Mesodermal cell (in vitro differentiated cells): Measurements from ENCODE around the gene DCAF10. TPM values are rescaled to one million over a fixed set of nuclear protein-coding genes. Genes with fewer than 3 reads are reported as not detected.
"Not testable (repeated sequence)": the region's sequence is repeated elsewhere in the genome, so short reads cannot be mapped to it uniquely, and the experiment has no call there.

Experiments
- H3K27ac ChIP-seq: 2 replicates; pipeline ENCODE4 v1.7.0; 2013; ENCODE audit warnings: mild to moderate bottlenecking, low read depth, low read length, moderate library complexity; ENCODE audit not compliant: severe bottlenecking
- H3K36me3 ChIP-seq: 2 replicates; pipeline ENCODE4 v1.7.1; 2013; ENCODE audit warnings: mild to moderate bottlenecking, low read length, moderate library complexity; ENCODE audit not compliant: control insufficient read depth, insufficient read depth
- H3K4me1 ChIP-seq: one replicate; pipeline ENCODE4 v1.7.1; 2013; ENCODE audit warnings: mild to moderate bottlenecking, low read length; ENCODE audit not compliant: insufficient read depth, control insufficient read depth, poor library complexity, severe bottlenecking
- H3K4me3 ChIP-seq: 2 replicates; pipeline ENCODE4 v1.7.0; 2013; ENCODE audit warnings: low read length, control low read depth, mild to moderate bottlenecking; ENCODE audit not compliant: insufficient read depth, poor library complexity, severe bottlenecking; ENCODE audit errors: extremely low read depth
- H3K9me3 ChIP-seq: 2 replicates; pipeline ENCODE4 v1.7.1; 2013; ENCODE audit warnings: mild to moderate bottlenecking, low read length, moderate library complexity; ENCODE audit not compliant: control insufficient read depth
- WGBS, 2 experiments: methylation state at CpG; one replicate each; pipeline ENCODE4 v1.1.5; 2013; ENCODE audit warnings: missing lambda C conversion rate in 2 of 2; ENCODE audit not compliant: insufficient coverage in 2 of 2; 5-methylcytosine and 5-hydroxymethylcytosine counted together
- polyA plus RNA-seq, 2 experiments: library from polyadenylated mRNA; stranded (reverse); fragments of 50-300 nt; gene quantifications; one replicate each; pipeline ENCODE4 v1.2.3, GENCODE V29; 2013

Gene DCAF10, protein sequence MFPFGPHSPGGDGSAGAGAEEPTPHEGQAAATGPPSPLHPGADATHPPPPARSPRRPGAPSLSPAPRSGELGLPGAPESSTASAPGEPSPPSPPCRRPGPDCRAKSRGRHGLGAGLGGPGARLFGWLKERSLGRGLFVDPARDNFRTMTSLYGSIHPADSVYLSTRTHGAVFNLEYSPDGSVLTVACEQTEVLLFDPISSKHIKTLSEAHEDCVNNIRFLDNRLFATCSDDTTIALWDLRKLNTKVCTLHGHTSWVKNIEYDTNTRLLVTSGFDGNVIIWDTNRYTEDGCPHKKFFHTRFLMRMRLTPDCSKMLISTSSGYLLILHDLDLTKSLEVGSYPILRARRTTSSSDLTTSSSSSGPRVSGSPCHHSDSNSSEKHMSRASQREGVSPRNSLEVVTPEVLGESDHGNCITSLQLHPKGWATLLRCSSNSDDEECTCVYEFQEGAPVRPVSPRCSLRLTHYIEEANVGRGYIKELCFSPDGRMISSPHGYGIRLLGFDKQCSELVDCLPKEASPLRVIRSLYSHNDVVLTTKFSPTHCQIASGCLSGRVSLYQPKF
- polyA plus RNA-seq (2013, experiment 1 of 2), result 31.5 TPM
- 24.5 TPM for polyA plus RNA-seq (2013, experiment 2 of 2)

DNA sequence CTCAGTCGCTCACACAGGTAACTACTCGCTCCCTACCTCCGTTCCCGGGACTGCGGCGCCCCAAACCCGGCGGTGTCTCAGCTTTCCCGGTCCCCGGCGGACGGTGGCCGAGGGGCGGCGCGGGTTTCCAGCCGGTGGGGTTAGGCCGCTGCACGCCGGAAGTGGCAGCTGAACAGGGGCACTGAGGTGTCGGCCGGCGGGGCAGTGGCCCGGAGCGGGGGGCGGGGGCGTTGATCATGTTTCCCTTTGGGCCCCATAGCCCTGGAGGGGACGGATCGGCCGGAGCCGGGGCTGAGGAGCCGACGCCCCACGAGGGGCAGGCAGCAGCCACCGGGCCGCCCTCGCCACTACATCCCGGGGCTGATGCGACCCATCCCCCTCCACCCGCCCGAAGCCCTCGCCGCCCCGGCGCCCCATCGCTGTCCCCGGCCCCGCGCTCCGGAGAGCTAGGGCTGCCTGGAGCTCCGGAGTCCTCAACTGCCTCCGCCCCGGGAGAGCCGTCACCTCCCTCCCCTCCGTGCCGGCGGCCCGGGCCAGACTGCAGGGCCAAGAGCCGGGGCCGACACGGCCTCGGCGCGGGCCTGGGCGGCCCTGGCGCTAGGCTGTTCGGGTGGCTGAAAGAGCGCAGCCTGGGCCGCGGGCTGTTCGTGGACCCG, at the start of gene DCAF10:
DCAF10 (plus strand) TSS at position 167 of the 656 bp plus-strand sequence; CDS start at position 237, 70 bp downstream.
- H3K9me3 ChIP-seq, result no peaks in the 10 kb centered on the region
- WGBS, 2 experiments, result 0% methylated on average over 41 to 53 of the region's 72 CpGs
- peak within 1 kb of the TSS; percentile 73 for H3K27ac ChIP-seq
- H3K36me3 ChIP-seq, result peaks cover 9% of the 10 kb centered on the region
- peak within 1 kb of the TSS; percentile 90 for H3K4me3 ChIP-seq
- H3K4me1 ChIP-seq, result peaks cover 4% of the 10 kb centered on the region

DNA sequence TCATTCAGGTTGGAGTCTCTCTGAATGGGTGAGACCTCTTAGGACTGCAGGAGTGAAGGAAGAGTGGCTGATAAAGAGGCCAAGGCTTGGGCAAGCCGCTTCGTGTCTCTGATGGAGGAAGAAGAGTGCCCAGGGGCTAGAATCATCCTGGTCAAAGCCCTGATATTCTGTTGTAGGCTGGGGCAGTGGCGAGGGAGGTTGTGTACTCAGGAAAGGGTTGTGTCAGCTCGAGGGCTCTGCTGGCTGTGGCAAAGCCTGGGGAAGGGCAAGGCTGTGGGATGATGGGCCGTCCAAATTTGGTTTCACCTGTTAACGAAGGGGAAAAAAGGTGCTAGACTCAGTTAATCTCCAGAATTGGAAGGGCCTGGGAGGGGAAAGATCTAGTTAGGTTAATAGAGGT, 49.4 kb upstream of the DCAF10 start:
- no peaks in the 10 kb centered on the region for H3K36me3 ChIP-seq
- peaks cover 20% of the 10 kb centered on the region for H3K4me1 ChIP-seq
- H3K9me3 ChIP-seq, result peaks cover 4% of the 10 kb centered on the region
- H3K4me3 ChIP-seq, result no peak overlapping the region
- no peak overlapping the region for H3K27ac ChIP-seq
- 95 to 96% methylated on average over 4 to 6 of the region's 6 CpGs for WGBS, 2 experiments

DNA sequence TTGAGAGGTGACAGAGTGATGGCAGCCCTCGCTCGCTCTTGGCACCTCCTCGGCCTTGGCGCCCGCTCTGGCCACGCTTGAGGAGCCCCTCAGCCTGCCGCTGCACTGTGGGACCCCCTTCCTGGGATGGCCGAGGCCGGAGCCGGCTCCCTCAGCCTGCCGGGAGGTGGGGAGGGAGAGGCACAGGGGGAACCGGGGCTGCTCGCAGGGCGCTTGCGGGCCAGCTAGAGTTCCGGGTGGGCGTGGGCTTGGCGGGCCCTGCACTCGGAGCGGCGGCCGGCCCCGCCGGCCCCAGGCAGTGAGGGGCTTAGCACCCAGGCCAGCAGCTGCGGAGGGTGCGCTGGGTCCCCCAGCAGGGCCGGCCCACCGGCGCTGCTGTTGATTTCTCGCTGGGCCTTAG, 48.9 kb upstream of the DCAF10 start:
- not testable (repeated sequence) for H3K9me3 ChIP-seq, H3K27ac ChIP-seq, H3K4me3 ChIP-seq, H3K36me3 ChIP-seq
- peaks cover 15% of the 10 kb centered on the region for H3K4me1 ChIP-seq
- WGBS, 2 experiments, result 88 to 91% methylated on average over 18 of the region's 30 CpGs

DNA sequence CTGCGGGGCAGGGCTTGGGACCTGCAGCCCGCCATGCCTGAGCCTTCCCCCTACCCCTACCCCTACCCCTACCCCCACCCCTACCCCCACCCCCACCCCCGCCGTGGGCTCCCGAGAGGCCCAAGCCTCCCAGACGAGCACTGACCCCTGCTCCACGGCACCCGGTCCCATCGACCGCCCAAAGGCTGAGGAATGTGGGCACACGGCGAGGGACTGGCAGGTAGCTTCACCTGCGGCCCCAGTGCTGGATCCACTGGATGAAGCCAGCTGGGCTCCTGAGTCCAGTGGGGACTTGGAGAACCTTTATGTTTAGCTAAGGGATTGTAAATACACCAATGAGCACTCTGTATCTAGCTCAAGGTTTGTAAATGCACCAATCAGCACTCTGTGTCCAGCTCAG, 48.5 kb upstream of the DCAF10 start:
- not testable (repeated sequence) for H3K4me3 ChIP-seq, H3K9me3 ChIP-seq, H3K27ac ChIP-seq, H3K36me3 ChIP-seq
- WGBS, 2 experiments, result 89% methylated on average over 7 of the region's 13 CpGs; no CpG with 5 or more reads in 1 of the 2 experiments
- peaks cover 11% of the 10 kb centered on the region for H3K4me1 ChIP-seq

DNA sequence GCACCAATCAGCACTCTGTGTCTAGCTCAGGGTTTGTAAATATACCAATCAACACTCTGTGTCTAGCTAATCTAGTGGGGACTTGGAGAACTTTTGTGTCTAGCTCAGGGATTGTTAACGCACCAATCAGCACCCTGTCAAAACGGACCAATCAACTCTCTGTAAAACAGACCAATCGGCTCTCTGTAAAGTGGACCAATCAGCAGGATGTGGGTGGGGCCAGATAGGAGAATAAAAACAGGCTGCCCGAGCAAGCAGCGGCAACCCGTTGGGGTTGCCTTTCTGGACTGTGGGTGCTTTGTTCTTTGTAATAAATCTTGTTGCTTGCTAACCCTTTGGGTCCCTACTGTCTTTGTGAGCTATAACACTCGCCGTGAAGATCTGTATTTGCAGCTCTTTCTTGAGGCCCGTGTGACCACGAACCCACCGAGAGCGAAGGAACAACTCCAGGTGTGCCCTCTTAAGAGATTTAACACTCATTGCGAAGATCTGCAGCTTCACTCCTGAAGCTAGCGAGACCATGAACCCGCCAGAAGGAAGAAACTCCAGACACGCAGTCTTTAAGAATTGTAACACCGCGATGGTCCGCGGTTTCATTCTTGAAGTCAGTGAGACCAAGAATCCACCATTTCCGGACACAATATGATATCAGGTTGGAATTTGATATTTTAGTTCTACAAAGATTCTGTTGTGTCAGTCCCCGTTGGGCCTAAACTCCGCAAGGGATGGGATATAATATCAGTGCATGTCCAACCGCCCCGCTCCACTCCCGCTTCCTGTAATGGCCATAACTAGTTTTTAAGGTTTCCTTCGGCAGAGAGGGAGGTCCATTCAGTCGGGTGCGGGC, 47.7 kb upstream of the DCAF10 start:
- Histone ChIP-seq H3K9me3 (peaks cover 4% of the 10 kb centered on the region), H3K4me3 (peak overlapping the region; percentile 70), H3K4me1 (peaks cover 8% of the 10 kb centered on the region), H3K36me3 (no peaks in the 10 kb centered on the region), H3K27ac (no peak overlapping the region)
- WGBS, 2 experiments, result 90 to 94% methylated on average over 25 of the region's 29 CpGs

DNA sequence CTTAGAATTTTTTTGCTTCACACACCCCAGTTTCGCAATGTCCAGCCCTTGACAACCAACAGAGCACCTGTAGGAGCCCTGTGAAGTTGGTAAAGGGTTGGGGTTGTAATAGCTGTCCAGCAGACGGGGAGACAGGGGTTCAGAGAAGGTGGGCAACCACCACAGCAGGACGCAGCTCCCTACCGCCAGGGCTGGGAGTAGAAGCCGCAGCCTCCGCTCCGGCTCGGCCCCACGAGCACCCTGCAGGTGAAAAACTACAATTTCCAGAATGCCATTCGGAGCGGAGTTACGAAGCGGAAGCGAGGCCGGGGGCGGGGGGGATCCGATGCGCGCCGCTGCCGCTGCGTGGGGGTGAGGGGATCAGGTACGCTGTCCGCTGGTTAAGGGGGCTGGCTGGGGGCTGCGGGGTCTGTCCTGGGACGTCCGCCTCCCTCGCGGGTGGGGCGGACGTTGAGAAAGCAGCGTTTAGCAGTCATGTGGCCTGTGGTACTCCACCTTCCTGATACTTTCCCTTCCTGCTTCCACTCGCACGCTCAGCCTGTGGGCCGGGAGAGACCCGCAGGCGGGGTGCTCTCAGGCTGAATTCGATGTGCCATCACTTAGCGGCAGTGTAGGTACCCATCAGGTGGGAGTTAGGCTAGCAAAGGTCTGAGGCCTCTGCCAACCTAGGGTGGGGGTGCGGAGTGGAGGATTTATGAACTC, 47.0 kb upstream of the DCAF10 start, which contains the start of gene TRMT10B:
TRMT10B (plus strand) TSS at position 317 of the 702 bp plus-strand sequence. CDS start 8,127 bp downstream, outside the sequence.
- Histone ChIP-seq H3K4me3 (peak within 1 kb of the TSS; percentile 70), H3K27ac (no peak within 1 kb of the TSS)

DNA sequence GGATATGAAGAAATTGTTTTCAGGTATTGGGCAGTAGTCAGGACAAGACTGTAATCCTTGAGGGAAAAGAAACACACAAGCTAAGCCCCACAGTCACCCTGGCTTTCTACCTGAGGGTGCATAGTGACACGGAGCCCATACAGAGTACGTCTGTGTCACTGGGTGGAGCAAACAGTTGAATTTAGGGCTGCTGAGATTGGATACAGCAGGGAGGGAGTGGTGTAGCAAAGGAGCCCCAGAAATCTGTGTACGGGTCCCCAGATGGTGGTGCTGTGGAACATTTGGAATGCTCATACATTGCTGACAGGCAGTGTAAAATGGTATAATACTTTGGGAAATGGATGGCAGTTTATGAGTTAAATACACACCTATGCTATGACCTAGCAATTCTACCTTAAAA, 41.9 kb upstream of the DCAF10 start:
- H3K36me3 ChIP-seq, result no peaks in the 10 kb centered on the region
- no peak overlapping the region for H3K27ac ChIP-seq
- H3K9me3 ChIP-seq, result no peaks in the 10 kb centered on the region
- peaks cover 9% of the 10 kb centered on the region for H3K4me1 ChIP-seq
- WGBS, 2 experiments, result 81 to 85% methylated on average over 3 of the region's 3 CpGs
- no peak overlapping the region for H3K4me3 ChIP-seq

More for the DNA sequence above, 47.0 kb upstream of the DCAF10 start, which contains the start of gene TRMT10B:
- WGBS, 2 experiments, result 7 to 10% methylated on average over 18 to 22 of the region's 40 CpGs
- no peaks in the 10 kb centered on the region for H3K36me3 ChIP-seq
- H3K4me1 ChIP-seq, result peaks cover 5% of the 10 kb centered on the region
- peaks cover 4% of the 10 kb centered on the region for H3K9me3 ChIP-seq

DNA sequence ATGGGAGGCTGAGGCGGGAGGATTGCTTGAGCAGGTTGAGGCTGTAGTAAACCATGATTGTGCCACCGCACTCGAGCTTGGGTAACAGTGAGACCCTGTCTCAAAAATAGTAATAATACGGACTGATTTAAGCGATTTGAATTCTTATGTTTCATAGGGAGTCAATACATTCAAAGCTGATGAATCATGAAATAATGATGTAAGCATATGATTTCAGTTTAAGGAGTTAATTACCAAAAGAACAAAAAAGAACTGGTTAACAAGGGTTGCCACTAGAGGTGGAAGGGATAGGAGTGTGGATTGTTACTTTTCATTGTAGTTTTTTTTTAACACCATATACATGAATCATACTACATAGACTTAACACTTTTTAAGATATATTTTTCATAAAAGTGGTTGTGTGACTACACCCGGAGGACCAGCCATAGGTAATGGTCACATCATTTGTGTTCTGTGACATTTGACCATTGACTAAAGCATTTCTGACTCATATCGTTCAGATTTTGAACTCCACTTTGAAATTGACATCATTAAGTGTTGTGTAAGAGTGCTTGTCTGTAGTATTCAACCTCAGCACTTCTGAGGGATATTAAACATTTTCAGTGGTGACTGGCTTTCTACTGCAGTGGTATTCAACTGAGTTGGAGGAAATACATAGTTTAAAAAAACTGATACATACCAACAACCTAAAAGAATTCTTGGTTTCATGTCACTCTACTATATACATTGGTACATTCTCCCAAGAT, 40.0 kb upstream of the DCAF10 start:
- H3K4me3 ChIP-seq, result no peak overlapping the region
- no peaks in the 10 kb centered on the region for H3K9me3 ChIP-seq
- H3K27ac ChIP-seq, result no peak overlapping the region
- WGBS, 2 experiments, result 96 to 100% methylated on average over 1 to 4 of the region's 7 CpGs
- H3K4me1 ChIP-seq, result peaks cover 4% of the 10 kb centered on the region
- no peaks in the 10 kb centered on the region for H3K36me3 ChIP-seq

DNA sequence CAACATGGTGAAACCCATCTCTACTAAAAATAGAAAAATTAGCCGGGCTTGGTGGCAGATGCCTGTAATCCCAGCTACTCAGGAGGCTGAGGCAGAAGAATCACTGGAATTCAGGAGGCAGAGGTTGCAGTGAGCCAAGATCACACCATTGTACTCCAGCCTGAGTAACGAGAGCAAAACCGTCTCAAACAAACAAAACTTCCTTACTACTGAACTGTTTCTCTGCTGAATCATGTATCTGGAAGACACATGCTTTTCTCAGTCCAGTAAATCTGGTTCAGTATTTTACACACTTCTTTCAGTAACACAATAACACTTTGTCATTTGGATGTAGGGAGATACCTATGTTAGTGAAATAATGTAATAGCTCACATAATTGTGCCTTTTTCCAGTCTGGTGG, 39.1 kb upstream of the DCAF10 start:
- no peaks in the 10 kb centered on the region for H3K36me3 ChIP-seq
- no peak overlapping the region for H3K4me3 ChIP-seq
- no peak overlapping the region for H3K27ac ChIP-seq
- H3K4me1 ChIP-seq, result peaks cover 4% of the 10 kb centered on the region
- 61 to 62% methylated on average over 3 of the region's 3 CpGs for WGBS, 2 experiments
- H3K9me3 ChIP-seq, result no peaks in the 10 kb centered on the region
